Neural cell (in vitro differentiated cells): Measurements from ENCODE around the gene BLOC1S3. TPM values are rescaled to one million over a fixed set of nuclear protein-coding genes. Genes with fewer than 3 reads are reported as not detected.

ENCODE experiments used
- H2AFZ ChIP-seq: fragments of 200-600, 300-800 bp; sonication (generic), shearing (Covaris generic); 2 replicates; pipeline ENCODE4 v1.6.0; 2014; ENCODE audit warnings: low read depth, mild to moderate bottlenecking, antibody characterized with exemption, low read length, moderate library complexity
- H3F3A ChIP-seq: fragments of 200-600 bp; shearing (Covaris generic); 2 replicates; pipeline ENCODE4 v1.6.1; 2016; ENCODE audit warnings: mild to moderate bottlenecking, moderate library complexity, mixed read lengths, antibody characterized with exemption, low read length; ENCODE audit not compliant: insufficient read depth, poor library complexity, severe bottlenecking
- H3K27ac ChIP-seq: fragments of 200-600, 300-800 bp; sonication (generic), shearing (Covaris generic); 2 replicates; pipeline ENCODE4 v1.5.1; 2014; ENCODE audit warnings: mild to moderate bottlenecking, low read length, moderate library complexity
- H3K27me3 ChIP-seq: fragments of 300-800, 200-600 bp; sonication (generic), shearing (Covaris generic); 2 replicates; pipeline ENCODE4 v1.6.0; 2014; ENCODE audit warnings: mild to moderate bottlenecking, low read depth, low read length, moderate library complexity; ENCODE audit not compliant: insufficient read depth
- H3K36me3 ChIP-seq: fragments of 300-800, 200-600 bp; sonication (generic), shearing (Covaris generic); 2 replicates; pipeline ENCODE4 v1.5.1; 2014; ENCODE audit warnings: mild to moderate bottlenecking, antibody characterized with exemption, low read length, moderate library complexity; ENCODE audit not compliant: insufficient read depth
- H3K4me2 ChIP-seq: fragments of 300-800, 200-600 bp; sonication (generic), shearing (Covaris generic); 2 replicates; pipeline ENCODE4 v1.6.0; 2014; ENCODE audit warnings: mild to moderate bottlenecking, low read length
- H3K4me3 ChIP-seq: fragments of 300-800, 200-600 bp; sonication (generic), shearing (Covaris generic); 2 replicates; pipeline ENCODE4 v1.5.1; 2014; ENCODE audit warnings: mild to moderate bottlenecking, low read length, moderate library complexity
- H3K79me2 ChIP-seq: fragments of 200-600 bp; shearing (Covaris generic); replicated peaks from 2 replicates; pipeline ENCODE4 v1.6.0; 2014; ENCODE audit warnings: mild to moderate bottlenecking, low read length, moderate library complexity; ENCODE audit not compliant: insufficient read depth
- H3K9ac ChIP-seq: fragments of 300-800, 200-600 bp; sonication (generic), shearing (Covaris generic); 2 replicates; pipeline ENCODE4 v1.6.1; 2016; ENCODE audit warnings: mild to moderate bottlenecking, low read length, mixed read lengths
- H3K9me2 ChIP-seq: fragments of 200-600 bp; shearing (Covaris generic); 2 replicates; pipeline ENCODE4 v1.6.1; 2016; ENCODE audit warnings: mild to moderate bottlenecking, low read length, mixed read lengths; ENCODE audit not compliant: insufficient read depth
- H3K9me3 ChIP-seq: fragments of 200-600, 300-800 bp; sonication (generic), shearing (Covaris generic); 2 replicates; pipeline ENCODE4 v1.6.1; 2016; ENCODE audit warnings: mild to moderate bottlenecking, mixed run types, low read length, moderate library complexity, mixed read lengths
- H4K20me1 ChIP-seq: fragments of 200-600 bp; shearing (Covaris generic); 2 replicates; pipeline ENCODE4 v1.6.1; 2016; ENCODE audit warnings: mild to moderate bottlenecking, mixed run types; ENCODE audit not compliant: insufficient read depth
- EP300 ChIP-seq: fragments of 450-650 bp; conservative IDR thresholded peaks from 2 replicates; pipeline ENCODE4 v1.6.1; 2014; ENCODE audit warnings: antibody characterized with exemption, mild to moderate bottlenecking, moderate library complexity; ENCODE audit not compliant: poor library complexity, severe bottlenecking
- EZH2 ChIP-seq: fragments of 200-600, 300-800 bp; shearing (Covaris generic), sonication (generic); IDR thresholded peaks from 2 replicates; pipeline ENCODE4 v1.6.1; 2014; ENCODE audit warnings: antibody characterized with exemption, low read length, borderline replicate concordance, mild to moderate bottlenecking; ENCODE audit not compliant: insufficient read depth, poor library complexity, severe bottlenecking
- MXI1 ChIP-seq: fragments of 450-650 bp; conservative IDR thresholded peaks from 2 replicates; pipeline ENCODE4 v1.6.1; 2014; ENCODE audit warnings: antibody characterized with exemption, mild to moderate bottlenecking; ENCODE audit not compliant: poor library complexity, severe bottlenecking
- POLR2AphosphoS5 ChIP-seq: IDR thresholded peaks from 2 replicates; pipeline ENCODE4 v1.6.1; 2012
- RAD21 ChIP-seq: fragments of 450-650 bp; conservative IDR thresholded peaks from 2 replicates; pipeline ENCODE4 v1.6.1; 2014; ENCODE audit warnings: antibody characterized with exemption, mild to moderate bottlenecking, moderate library complexity
- SMC3 ChIP-seq: fragments of 450-650 bp; conservative IDR thresholded peaks from 2 replicates; pipeline ENCODE4 v1.6.1; 2014; ENCODE audit warnings: antibody characterized with exemption, mild to moderate bottlenecking, moderate library complexity; ENCODE audit not compliant: poor library complexity
- TAF1 ChIP-seq: IDR thresholded peaks from 2 replicates; pipeline ENCODE4 v1.6.1; 2012; ENCODE audit warnings: low read depth
- polyA plus RNA-seq: library from polyadenylated mRNA; depleted of rRNA; stranded (reverse); fragments of >200 nt; gene quantifications from 2 replicates; pipeline ENCODE4 v1.2.3, GENCODE V29; 2014
- TF ChIP-seq, protein P1 (sequence below): IDR thresholded peaks from 2 replicates; pipeline ENCODE4 v1.6.1; 2012; ENCODE audit warnings: borderline replicate concordance
- TF ChIP-seq, protein P2 (sequence below): fragments of 450-650 bp; IDR thresholded peaks from 2 replicates; pipeline ENCODE4 v1.5.1; 2014; ENCODE audit warnings: antibody characterized with exemption, mild to moderate bottlenecking, moderate library complexity; ENCODE audit not compliant: poor library complexity, severe bottlenecking

BLOC1S3 gene
- polyA plus RNA-seq, 1 donor from 2014 or later: 1.8 TPM

DNA sequence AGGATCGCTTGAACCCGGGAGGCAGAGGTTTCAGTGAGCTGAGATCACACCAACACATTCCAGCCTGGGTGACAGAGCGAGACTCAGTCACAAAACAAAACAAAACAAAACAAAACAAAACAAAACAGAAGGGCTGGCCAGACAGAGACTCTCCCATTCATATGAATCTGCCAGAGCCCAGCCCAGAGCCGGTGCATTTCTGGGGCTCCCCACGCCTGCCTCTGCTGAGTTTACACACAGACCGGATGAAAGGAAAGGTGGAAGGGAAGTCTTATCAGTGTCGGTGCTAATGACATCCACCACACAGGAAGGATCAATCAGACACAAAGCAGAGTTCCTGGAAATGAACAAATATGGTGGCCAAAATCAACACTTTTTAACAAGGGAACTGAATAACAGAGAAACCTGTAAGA, 7.4 kb upstream of the BLOC1S3 start:
- no peak overlapping the region for H2AFZ ChIP-seq
- no peak overlapping the region for H3K9ac ChIP-seq

DNA sequence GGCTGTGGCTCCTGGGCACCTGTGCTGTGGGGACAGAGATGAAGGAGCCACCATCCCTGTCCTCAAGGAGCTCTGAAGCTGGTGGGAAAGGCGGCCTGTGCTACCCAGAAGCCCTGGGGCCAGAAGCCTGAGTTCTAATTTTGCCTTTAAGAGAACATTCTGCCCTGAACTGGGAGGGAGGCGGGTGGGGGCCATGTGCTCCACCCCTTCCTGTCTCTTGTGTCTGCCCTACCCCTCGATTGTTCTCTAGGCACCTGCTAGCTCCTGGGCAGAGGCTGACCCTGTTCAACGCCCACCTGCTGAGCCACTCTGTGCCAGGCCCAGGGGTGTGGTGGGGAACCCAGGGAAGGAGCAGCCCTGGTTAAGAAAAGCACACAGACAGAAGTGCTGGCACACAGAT, 6.4 kb upstream of the BLOC1S3 start:
- Histone ChIP-seq H4K20me1 (no peaks in the 10 kb centered on the region), H3K9me2 (no peaks in the 10 kb centered on the region), H3K9ac (no peak overlapping the region), H3K27me3 (no peaks in the 10 kb centered on the region), H3K27ac (no peak overlapping the region), H2AFZ (no peak overlapping the region), H3K9me3 (no peaks in the 10 kb centered on the region), H3K4me3 (no peak overlapping the region), H3K4me2 (no peak overlapping the region), H3K36me3 (no peaks in the 10 kb centered on the region), H3K79me2 (no peaks in the 10 kb centered on the region), H3F3A (no peaks in the 10 kb centered on the region)
- TF ChIP-seq MXI1: no peak
- TF ChIP-seq EZH2: no peak
- TF ChIP-seq, protein P1, sequence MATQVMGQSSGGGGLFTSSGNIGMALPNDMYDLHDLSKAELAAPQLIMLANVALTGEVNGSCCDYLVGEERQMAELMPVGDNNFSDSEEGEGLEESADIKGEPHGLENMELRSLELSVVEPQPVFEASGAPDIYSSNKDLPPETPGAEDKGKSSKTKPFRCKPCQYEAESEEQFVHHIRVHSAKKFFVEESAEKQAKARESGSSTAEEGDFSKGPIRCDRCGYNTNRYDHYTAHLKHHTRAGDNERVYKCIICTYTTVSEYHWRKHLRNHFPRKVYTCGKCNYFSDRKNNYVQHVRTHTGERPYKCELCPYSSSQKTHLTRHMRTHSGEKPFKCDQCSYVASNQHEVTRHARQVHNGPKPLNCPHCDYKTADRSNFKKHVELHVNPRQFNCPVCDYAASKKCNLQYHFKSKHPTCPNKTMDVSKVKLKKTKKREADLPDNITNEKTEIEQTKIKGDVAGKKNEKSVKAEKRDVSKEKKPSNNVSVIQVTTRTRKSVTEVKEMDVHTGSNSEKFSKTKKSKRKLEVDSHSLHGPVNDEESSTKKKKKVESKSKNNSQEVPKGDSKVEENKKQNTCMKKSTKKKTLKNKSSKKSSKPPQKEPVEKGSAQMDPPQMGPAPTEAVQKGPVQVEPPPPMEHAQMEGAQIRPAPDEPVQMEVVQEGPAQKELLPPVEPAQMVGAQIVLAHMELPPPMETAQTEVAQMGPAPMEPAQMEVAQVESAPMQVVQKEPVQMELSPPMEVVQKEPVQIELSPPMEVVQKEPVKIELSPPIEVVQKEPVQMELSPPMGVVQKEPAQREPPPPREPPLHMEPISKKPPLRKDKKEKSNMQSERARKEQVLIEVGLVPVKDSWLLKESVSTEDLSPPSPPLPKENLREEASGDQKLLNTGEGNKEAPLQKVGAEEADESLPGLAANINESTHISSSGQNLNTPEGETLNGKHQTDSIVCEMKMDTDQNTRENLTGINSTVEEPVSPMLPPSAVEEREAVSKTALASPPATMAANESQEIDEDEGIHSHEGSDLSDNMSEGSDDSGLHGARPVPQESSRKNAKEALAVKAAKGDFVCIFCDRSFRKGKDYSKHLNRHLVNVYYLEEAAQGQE: no peak
- TF ChIP-seq, protein P2, sequence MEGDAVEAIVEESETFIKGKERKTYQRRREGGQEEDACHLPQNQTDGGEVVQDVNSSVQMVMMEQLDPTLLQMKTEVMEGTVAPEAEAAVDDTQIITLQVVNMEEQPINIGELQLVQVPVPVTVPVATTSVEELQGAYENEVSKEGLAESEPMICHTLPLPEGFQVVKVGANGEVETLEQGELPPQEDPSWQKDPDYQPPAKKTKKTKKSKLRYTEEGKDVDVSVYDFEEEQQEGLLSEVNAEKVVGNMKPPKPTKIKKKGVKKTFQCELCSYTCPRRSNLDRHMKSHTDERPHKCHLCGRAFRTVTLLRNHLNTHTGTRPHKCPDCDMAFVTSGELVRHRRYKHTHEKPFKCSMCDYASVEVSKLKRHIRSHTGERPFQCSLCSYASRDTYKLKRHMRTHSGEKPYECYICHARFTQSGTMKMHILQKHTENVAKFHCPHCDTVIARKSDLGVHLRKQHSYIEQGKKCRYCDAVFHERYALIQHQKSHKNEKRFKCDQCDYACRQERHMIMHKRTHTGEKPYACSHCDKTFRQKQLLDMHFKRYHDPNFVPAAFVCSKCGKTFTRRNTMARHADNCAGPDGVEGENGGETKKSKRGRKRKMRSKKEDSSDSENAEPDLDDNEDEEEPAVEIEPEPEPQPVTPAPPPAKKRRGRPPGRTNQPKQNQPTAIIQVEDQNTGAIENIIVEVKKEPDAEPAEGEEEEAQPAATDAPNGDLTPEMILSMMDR: no peak
- TF ChIP-seq SMC3: no peak
- no peak for TF ChIP-seq EP300
- no peak for TF ChIP-seq POLR2AphosphoS5
- no peak for TF ChIP-seq RAD21
- TF ChIP-seq TAF1: no peak

More for the DNA sequence above, 7.4 kb upstream of the BLOC1S3 start:
- H3F3A ChIP-seq: no peaks in the 10 kb centered on the region
- H3K4me3 ChIP-seq: no peak overlapping the region
- H3K36me3 ChIP-seq: no peaks in the 10 kb centered on the region
- no peaks in the 10 kb centered on the region for H3K9me3 ChIP-seq
- no peaks in the 10 kb centered on the region for H3K9me2 ChIP-seq
- TF ChIP-seq MXI1 (no peak), EP300 (no peak), SMC3 (no peak)
- TF ChIP-seq, protein P2: no peak
- TF ChIP-seq, protein P1: no peak
- H3K27me3 ChIP-seq: no peaks in the 10 kb centered on the region
- no peak overlapping the region for H3K4me2 ChIP-seq
- H3K79me2 ChIP-seq: no peaks in the 10 kb centered on the region
- no peaks in the 10 kb centered on the region for H4K20me1 ChIP-seq
- no peak overlapping the region for H3K27ac ChIP-seq
